VCaP (cell line): Measurements from ENCODE around the gene PSTPIP1.

Experiments
- H3K27ac ChIP-seq: fragments of 450-650 bp; 2 replicates; pipeline ENCODE4 v1.5.1; 2017
- TF ChIP-seq, protein P1 (sequence below): fragments of 450-650 bp; conservative IDR thresholded peaks from 2 replicates; pipeline ENCODE4 v1.5.1; 2017; ENCODE audit warnings: mild to moderate bottlenecking, moderate library complexity

Gene PSTPIP1

DNA sequence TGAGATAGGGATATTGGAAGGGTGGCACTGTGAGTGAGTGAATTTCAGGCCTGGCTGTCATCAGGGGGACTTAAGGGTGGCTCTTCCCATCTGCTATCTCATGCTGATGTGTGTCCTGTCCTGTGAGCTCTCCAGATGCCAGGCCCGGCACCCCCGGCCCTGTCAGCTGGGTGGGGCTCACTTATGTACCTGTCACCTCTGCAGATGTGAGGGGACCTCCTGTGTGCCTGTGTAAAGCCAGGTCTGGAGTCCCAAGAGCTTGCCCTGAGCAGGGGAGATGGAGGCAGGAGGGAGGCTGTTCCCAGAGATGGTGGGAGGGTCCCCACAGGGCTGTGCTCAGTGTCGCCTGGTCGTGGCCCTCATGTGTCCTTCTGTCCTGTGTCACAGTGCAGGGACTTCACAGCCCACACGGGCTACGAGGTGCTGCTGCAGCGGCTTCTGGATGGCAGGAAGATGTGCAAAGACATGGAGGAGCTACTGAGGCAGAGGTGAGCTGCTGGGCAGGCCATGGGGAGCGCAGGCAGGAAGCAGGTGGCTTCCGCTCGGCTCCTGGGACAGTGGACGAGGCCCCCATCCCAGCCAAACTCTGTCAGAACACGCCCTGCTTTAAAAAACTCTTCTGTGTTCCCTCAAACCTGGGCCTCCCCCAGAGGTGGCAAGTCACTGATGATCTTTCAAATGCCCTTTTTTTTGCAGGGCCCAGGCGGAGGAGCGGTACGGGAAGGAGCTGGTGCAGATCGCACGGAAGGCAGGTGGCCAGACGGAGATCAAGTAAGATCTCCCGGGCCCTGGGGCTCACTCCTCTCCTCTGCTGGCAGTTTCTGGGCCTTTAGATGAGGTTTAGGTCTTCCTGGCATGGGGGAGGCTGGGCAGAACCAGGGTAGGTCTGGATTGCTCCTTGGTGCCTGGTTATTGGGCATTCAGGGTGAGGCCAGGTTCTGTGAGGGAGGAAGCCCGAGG, 23.1 kb downstream of the PSTPIP1 start:
- no peak overlapping the region for H3K27ac ChIP-seq
- TF ChIP-seq, protein P1, sequence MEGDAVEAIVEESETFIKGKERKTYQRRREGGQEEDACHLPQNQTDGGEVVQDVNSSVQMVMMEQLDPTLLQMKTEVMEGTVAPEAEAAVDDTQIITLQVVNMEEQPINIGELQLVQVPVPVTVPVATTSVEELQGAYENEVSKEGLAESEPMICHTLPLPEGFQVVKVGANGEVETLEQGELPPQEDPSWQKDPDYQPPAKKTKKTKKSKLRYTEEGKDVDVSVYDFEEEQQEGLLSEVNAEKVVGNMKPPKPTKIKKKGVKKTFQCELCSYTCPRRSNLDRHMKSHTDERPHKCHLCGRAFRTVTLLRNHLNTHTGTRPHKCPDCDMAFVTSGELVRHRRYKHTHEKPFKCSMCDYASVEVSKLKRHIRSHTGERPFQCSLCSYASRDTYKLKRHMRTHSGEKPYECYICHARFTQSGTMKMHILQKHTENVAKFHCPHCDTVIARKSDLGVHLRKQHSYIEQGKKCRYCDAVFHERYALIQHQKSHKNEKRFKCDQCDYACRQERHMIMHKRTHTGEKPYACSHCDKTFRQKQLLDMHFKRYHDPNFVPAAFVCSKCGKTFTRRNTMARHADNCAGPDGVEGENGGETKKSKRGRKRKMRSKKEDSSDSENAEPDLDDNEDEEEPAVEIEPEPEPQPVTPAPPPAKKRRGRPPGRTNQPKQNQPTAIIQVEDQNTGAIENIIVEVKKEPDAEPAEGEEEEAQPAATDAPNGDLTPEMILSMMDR = no peak

DNA sequence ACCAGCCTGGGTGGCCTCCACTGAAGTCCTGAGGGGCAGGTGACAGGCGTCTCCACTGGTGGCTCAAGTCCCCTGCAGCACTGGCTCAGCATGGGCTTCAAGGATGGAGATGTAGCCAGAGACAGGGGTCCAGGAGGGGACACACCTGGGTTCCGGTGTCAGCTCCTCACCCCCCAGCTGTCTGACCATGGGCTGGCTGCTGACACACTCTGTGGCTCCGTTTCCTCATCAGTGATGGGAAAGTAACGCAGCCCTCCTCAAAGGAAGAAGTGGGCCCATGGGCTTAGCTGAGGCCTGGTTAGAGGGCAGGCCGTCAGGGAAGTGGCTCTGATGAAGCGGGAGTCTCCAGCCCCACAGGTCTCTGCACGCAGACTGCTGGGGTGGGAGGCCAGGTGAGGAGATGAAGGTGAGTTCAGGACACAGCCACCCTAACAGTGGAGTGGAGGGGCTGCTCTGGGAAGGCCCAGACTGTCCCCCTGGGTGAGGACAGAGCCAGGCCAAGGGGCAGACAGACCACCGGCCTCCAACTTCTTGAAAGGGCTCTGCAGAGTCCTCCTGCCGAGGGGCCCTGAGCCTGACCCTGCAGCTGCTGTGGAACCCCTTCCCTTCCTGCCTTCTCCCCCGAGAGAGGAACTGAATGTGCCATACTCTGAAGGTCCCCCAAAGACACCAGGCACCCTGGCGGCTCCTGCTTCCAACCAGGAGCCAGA, 24.0 kb downstream of the PSTPIP1 start:
- H3K27ac ChIP-seq = no peak overlapping the region
- TF ChIP-seq, protein P1 = no peak

DNA sequence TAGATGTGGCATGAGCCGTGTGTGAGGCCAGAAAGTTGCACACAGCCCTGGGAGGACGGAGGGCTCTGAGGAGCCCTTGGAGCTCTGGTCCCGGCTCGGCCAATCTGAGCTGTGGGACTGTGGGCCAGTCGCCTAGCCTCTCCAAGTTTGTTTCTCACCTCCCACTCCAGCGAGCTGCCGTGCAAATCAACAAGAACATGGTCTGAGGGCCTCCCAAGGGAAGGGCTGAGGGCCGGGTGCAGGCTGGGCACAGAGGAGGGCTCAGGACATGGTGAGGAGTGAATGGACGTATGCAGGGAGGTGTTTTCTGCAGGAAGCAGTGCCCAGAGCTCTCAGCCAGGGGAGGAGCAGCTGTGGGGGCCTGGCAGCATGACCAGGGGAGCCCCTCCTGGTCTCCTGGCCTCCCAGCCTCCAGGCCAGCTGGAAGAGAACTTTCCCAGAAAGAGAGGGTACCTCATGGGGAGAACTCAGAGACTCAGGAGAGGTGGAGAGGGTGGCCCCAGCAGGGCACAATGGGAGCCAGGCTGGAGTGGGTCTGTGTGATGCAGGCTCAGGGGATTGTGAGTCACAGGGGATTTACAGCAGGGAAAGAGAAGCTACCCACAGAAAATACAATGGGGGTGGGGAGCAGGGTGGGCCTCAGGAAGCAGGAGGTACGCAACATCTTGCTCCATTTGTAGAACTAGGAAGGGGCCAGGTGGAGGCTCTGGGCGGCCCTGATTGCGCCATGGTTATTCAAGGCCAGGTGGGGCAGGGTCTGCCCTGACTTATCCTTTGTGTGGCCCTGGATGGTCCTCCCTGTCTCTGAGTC, 24.8 kb downstream of the PSTPIP1 start:
- TF ChIP-seq, protein P1 = no peak
- no peak overlapping the region for H3K27ac ChIP-seq

DNA sequence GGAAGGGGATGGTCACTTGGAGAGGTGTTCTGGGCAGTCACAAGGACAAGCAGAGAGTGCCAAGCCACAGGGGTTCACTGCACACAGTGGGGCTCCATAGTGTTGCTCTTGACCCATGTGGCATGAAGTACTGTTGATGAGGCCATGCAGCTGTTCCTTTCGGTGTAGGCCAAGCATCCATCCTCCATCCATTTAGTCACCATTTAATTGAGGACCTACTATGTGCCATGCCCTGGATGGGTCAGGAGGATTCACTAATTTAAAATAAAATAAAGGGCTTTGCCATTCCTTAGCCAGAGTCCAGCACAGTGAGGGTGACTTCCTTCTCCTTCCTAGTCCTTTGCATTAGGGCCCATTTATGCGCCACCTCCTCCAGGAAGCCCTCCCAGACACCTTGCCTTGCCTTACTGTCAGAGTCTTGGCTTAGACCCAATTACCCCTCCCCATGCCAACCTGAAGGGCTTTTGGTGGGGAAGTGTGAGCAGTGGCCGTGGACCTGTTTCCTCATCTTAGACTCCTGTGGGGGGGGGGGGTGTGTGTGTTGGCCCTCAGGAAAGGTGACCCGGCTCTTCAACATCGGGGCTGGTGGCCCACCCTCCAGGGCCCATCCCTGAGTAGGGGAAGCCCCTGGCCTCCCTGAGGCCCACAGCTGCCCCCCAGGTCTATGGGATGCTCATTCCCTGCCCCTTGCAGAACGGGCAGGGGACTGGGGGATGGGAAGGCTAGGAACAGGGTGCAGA, 25.6 kb downstream of the PSTPIP1 start:
- H3K27ac ChIP-seq = no peak overlapping the region
- TF ChIP-seq, protein P1 = no peak

DNA sequence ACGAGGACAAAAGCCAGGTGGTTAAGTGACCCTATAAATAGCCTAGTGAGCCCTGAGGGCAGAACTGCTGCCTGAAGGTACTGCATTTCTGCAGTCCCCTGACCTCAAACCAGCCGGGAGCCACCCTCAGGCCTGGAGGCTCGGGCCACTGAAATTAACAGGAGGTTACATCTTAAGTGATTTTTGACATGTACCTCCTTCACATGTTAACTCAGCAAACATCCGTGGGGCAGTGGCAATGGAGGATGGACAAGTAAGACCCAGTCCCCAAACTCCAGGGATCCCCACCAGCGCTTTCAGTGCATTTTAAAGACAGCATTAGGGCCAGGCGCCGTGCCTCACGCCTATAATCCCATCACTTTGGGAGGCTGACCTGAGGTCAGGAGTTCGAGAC, 26.2 kb downstream of the PSTPIP1 start:
- TF ChIP-seq, protein P1 = no peak
- no peak overlapping the region for H3K27ac ChIP-seq

DNA sequence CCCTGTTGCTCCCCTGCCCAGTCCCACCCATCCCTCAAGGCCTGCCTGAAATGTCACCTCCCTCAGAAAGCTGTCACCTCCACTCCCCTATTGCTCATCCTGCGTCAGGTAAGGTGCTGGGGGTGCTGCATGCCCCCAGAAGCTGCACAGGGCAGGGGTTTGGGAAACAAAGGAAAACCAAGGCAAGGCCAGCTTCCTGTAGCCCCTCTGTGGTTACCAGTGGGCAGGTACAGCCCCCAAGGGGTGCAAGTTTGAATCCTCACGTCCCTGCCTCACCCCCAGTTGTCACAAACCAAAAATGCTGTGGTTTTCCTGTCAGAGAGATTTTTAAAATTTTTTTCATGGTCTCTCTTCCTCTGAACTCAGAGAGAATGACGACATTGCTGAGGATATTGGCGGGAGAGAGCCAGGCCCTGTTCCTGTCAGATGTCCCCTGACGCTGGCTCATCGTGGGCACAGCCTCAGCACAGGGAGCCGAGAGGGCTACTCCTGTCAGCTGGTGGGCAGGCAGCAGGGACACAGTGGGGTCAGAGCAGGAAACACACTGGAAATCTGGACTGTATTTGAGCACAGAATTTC, 27.0 kb downstream of the PSTPIP1 start:
- no peak overlapping the region for H3K27ac ChIP-seq
- TF ChIP-seq, protein P1 = no peak
